NCI-H1436 treated with DMSO at 0.1 percent for 48 hours (cell line): ENCODE measurements around the gene USP12.
"Not testable (repeated sequence)": the region's sequence is repeated elsewhere in the genome, so short reads cannot be mapped to it uniquely, and the experiment has no call there.

ENCODE experiments used
- DNase-seq: peaks from one replicate; lab custom pipeline; 2025; lab: John Stamatoyannopoulos, UW

USP12 gene

GRCh38 chr13:27149702-27150101 lies 21.9 kb downstream of the USP12 start:
- DNase-seq: no peak

GRCh38 chr13:27148900-27149299 lies 22.7 kb downstream of the USP12 start:
- DNase-seq: no peak

GRCh38 chr13:27147530-27148170 lies 24.0 kb downstream of the USP12 start:
- no peak for DNase-seq

- no peak for DNase-seq
These were observed 29.9 kb downstream of the USP12 start for GRCh38 chr13:27141746-27142145.

GRCh38 chr13:27141159-27141558 lies 30.5 kb downstream of the USP12 start:
- DNase-seq: not testable (repeated sequence)

GRCh38 chr13:27140060-27140459 lies 31.6 kb downstream of the USP12 start:
- DNase-seq: no peak

GRCh38 chr13:27139565-27139964 lies 32.0 kb downstream of the USP12 start:
- no peak for DNase-seq

GRCh38 chr13:27138457-27139093 lies 33.0 kb downstream of the USP12 start:
- no peak for DNase-seq

- DNase-seq: no peak
These were observed 33.9 kb downstream of the USP12 start for GRCh38 chr13:27137759-27138158.

GRCh38 chr13:27135023-27135422 lies 36.6 kb downstream of the USP12 start:
- no peak for DNase-seq

- no peak for DNase-seq
These were observed 37.7 kb downstream of the USP12 start for GRCh38 chr13:27133889-27134288.

- no peak for DNase-seq
These were observed 39.1 kb downstream of the USP12 start for GRCh38 chr13:27132538-27132937.

- no peak for DNase-seq
These were observed 39.7 kb downstream of the USP12 start for GRCh38 chr13:27131906-27132305.

GRCh38 chr13:27130979-27131623 lies 40.5 kb downstream of the USP12 start:
- DNase-seq: no peak

GRCh38 chr13:27130223-27130978 lies 41.2 kb downstream of the USP12 start:
- DNase-seq: no peak

GRCh38 chr13:27128825-27129627 lies 42.6 kb downstream of the USP12 start:
- no peak for DNase-seq

GRCh38 chr13:27126859-27127258 lies 44.8 kb downstream of the USP12 start:
- no peak for DNase-seq

- no peak for DNase-seq
These were observed 46.0 kb downstream of the USP12 start for GRCh38 chr13:27125357-27126282.

GRCh38 chr13:27124571-27124970 lies 47.0 kb downstream of the USP12 start:
- DNase-seq: no peak

GRCh38 chr13:27123445-27123844 lies 48.2 kb downstream of the USP12 start:
- not testable (repeated sequence) for DNase-seq

GRCh38 chr13:27122036-27122435 lies 49.6 kb downstream of the USP12 start:
- no peak for DNase-seq
